GM23338 (cell line): ENCODE measurements around the gene KBTBD12. TPM values are rescaled to one million over a fixed set of nuclear protein-coding genes. Genes with fewer than 3 reads are reported as not detected.

ENCODE experiments used
- ATAC-seq: fragments of 200-7000 bp; cut with Tn5 transposase; 3 replicates; pipeline ENCODE4 v1.9.1; 2020
- DNase-seq: peaks from one replicate; pipeline ENCODE4 v3.0.0-alpha.2; 2015; ENCODE audit warnings: low spot score
- H2AFZ ChIP-seq: fragments of 200-600 bp; sonication (generic); 2 replicates; pipeline ENCODE4 v1.8.0; 2016; ENCODE audit warnings: antibody characterized with exemption, mild to moderate bottlenecking, moderate library complexity
- H3F3A ChIP-seq: fragments of 200-600 bp; sonication (generic); replicated peaks from 2 replicates; pipeline ENCODE4 v1.8.0; 2017; ENCODE audit warnings: antibody characterized with exemption, mixed run types, low read depth
- H3K27ac ChIP-seq: fragments of 200-600 bp; sonication (generic); 2 replicates; pipeline ENCODE4 v1.6.1; 2016; ENCODE audit warnings: low read depth
- H3K27me3 ChIP-seq: fragments of 200-600 bp; sonication (generic); 2 replicates; pipeline ENCODE4 v1.8.0; 2016; ENCODE audit warnings: mild to moderate bottlenecking, mixed run types, moderate library complexity; ENCODE audit not compliant: insufficient read depth
- H3K36me3 ChIP-seq: fragments of 200-600 bp; sonication (generic); 2 replicates; pipeline ENCODE4 v1.8.0; 2016; ENCODE audit warnings: mild to moderate bottlenecking; ENCODE audit not compliant: insufficient read depth
- H3K4me1 ChIP-seq: fragments of 200-600 bp; sonication (generic); 2 replicates; pipeline ENCODE4 v1.8.0; 2016; ENCODE audit warnings: mild to moderate bottlenecking, moderate library complexity; ENCODE audit not compliant: insufficient read depth
- H3K4me2 ChIP-seq: fragments of 200-600 bp; sonication (generic); 2 replicates; pipeline ENCODE4 v1.7.1; 2017; ENCODE audit warnings: mixed run types
- H3K4me3 ChIP-seq: fragments of 200-600 bp; sonication (generic); 2 replicates; pipeline ENCODE4 v1.6.1; 2016; ENCODE audit warnings: mixed run types
- H3K79me2 ChIP-seq: fragments of 200-600 bp; sonication (generic); replicated peaks from 2 replicates; pipeline ENCODE4 v1.8.0; 2017; ENCODE audit warnings: mild to moderate bottlenecking; ENCODE audit not compliant: insufficient read depth
- H3K9me2 ChIP-seq: fragments of 200-600 bp; sonication (generic); 2 replicates; pipeline ENCODE4 v1.8.0; 2017; ENCODE audit not compliant: insufficient read depth
- H4K20me1 ChIP-seq: fragments of 200-600 bp; sonication (generic); replicated peaks from 2 replicates; pipeline ENCODE4 v1.8.0; 2017; ENCODE audit warnings: mild to moderate bottlenecking; ENCODE audit not compliant: insufficient read depth
- H3K27ac Mint-ChIP-seq: 2 replicates; pipeline ENCODE4 v1.8.0; 2020; ENCODE audit warnings: inconsistent platforms, mild to moderate bottlenecking, moderate library complexity, mixed read lengths
- H3K27me3 Mint-ChIP-seq: 3 replicates; pipeline ENCODE4 v1.8.0; 2022; ENCODE audit warnings: low read depth, mild to moderate bottlenecking, moderate library complexity, mixed read lengths, inconsistent platforms; ENCODE audit not compliant: insufficient read depth, poor library complexity
- H3K36me3 Mint-ChIP-seq: 3 replicates; pipeline ENCODE4 v1.8.0; 2021; ENCODE audit warnings: low read depth, mild to moderate bottlenecking, inconsistent platforms, moderate library complexity, mixed read lengths
- H3K4me1 Mint-ChIP-seq: 3 replicates; pipeline ENCODE4 v1.8.0; 2020; ENCODE audit warnings: mild to moderate bottlenecking, inconsistent platforms, mixed read lengths
- H3K4me3 Mint-ChIP-seq: 3 replicates; pipeline ENCODE4 v1.8.0; 2021; ENCODE audit warnings: moderate library complexity, mild to moderate bottlenecking, inconsistent platforms, mixed read lengths
- H3K9me3 Mint-ChIP-seq: 3 replicates; pipeline ENCODE4 v1.8.0; 2020; ENCODE audit warnings: moderate library complexity, mild to moderate bottlenecking, inconsistent platforms, mixed read lengths
- CREB1 ChIP-seq: fragments of 250-450 bp; sonication (Bioruptor Pico); IDR thresholded peaks from 2 replicates; pipeline ENCODE4 v1.5.0; 2020; ENCODE audit warnings: low read depth, mild to moderate bottlenecking, moderate library complexity
- CTCF ChIP-seq, 2 experiments: fragments of 200-600 bp in 1 of 2; sonication (generic) in 1 of 2; conservative IDR thresholded peaks; 2 replicates each; pipeline versions ENCODE4 v1.5.1 to v1.6.1; 2016 to 2017; ENCODE audit warnings: antibody characterized with exemption in 2 of 2, low read depth in 2 of 2, mild to moderate bottlenecking in 2 of 2, moderate library complexity in 1 of 2
- EZH2 ChIP-seq: fragments of 200-600 bp; sonication (generic); IDR thresholded peaks from one replicate; pipeline ENCODE4 v1.8.0; 2017; ENCODE audit warnings: antibody characterized with exemption, mild to moderate bottlenecking, low read depth; ENCODE audit not compliant: unreplicated experiment
- EZH2phosphoT487 ChIP-seq: fragments of 200-600 bp; sonication (generic); IDR thresholded peaks from one replicate; pipeline ENCODE4 v1.8.1; 2018; ENCODE audit warnings: antibody characterized with exemption; ENCODE audit not compliant: unreplicated experiment
- JUNB ChIP-seq: IDR thresholded peaks from one replicate; pipeline ENCODE4 v1.6.1; 2016; ENCODE audit warnings: antibody characterized with exemption; ENCODE audit not compliant: unreplicated experiment
- NANOG ChIP-seq: IDR thresholded peaks from 2 replicates; pipeline ENCODE4 v1.6.1; 2016; ENCODE audit warnings: antibody characterized with exemption, borderline replicate concordance
- STAT1 ChIP-seq: IDR thresholded peaks from one replicate; pipeline ENCODE4 v1.6.1; 2016; ENCODE audit warnings: antibody characterized with exemption; ENCODE audit not compliant: unreplicated experiment
- ZNF114 ChIP-seq: fragments of 250-450 bp; sonication (Bioruptor Pico); IDR thresholded peaks from 2 replicates; pipeline ENCODE4 v1.5.0; 2020; ENCODE audit warnings: mild to moderate bottlenecking, moderate library complexity
- ZNF331 ChIP-seq: fragments of 250-450 bp; sonication (Bioruptor Pico); IDR thresholded peaks from 2 replicates; pipeline ENCODE4 v1.5.0; 2020; ENCODE audit warnings: low read depth, mild to moderate bottlenecking, moderate library complexity
- ZNF462 ChIP-seq: fragments of 250-450 bp; sonication (Bioruptor Pico); IDR thresholded peaks from 2 replicates; pipeline ENCODE4 v1.5.0; 2020; ENCODE audit warnings: mild to moderate bottlenecking, moderate library complexity
- polyA plus RNA-seq: library from polyadenylated mRNA; unstranded; fragments of >200 nt; fragmentation: Nextera tagmentation; extraction: Ambion mirVana; gene quantifications from 2 replicates; pipeline ENCODE4 v1.2.1, GENCODE V29; 2016
- total RNA-seq: library from RNA; depleted of rRNA; stranded (reverse); fragments of >200 nt; shearing (Covaris generic); gene quantifications from 2 replicates; pipeline ENCODE4 v1.2.3, GENCODE V29; 2014
- TF ChIP-seq, protein P1 (sequence below): IDR thresholded peaks from 2 replicates; pipeline ENCODE4 v1.6.1; 2016; ENCODE audit warnings: antibody characterized with exemption

The KBTBD12 gene
- total and polyA plus RNA-seq, 2 experiments from 2014 or later: 0.53 to 0.69 TPM

DNA sequence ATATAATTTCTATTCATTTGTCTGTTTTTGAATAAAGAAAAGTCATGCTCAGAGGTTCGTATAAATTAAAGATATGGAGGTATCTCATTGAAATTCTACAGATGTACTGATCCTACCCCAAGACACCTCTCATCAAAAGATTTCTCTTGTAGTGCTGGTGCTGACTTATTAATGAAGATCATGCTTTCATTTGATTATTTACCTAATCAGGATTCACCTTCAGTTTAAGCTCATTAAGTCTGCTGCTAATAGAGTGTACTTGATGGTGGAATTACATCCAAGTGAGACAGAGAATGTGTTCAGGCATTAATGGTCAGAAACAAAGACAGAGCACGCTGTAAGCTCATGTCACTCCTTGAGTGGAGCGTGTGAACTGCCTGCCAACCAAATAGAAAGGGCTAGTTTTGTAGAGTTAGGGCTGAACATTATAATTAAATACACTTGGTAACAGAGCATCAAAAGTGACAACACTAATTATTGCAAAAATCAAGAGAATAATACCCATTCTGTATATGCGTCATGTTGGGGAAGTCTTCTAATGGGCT is 45.5 kb downstream of the KBTBD12 start:
- Histone ChIP-seq H3K4me3 (no peak overlapping the region), H2AFZ (no peak overlapping the region), H3K27me3 (no peaks in the 10 kb centered on the region), H4K20me1 (no peaks in the 10 kb centered on the region), H3K4me2 (no peak overlapping the region), H3K9me2 (no peaks in the 10 kb centered on the region), H3K36me3 (no peaks in the 10 kb centered on the region), H3F3A (no peaks in the 10 kb centered on the region), H3K79me2 (no peaks in the 10 kb centered on the region), H3K27ac (no peak overlapping the region), H3K4me1 (peaks cover 6% of the 10 kb centered on the region)
- H3K27me3 Mint-ChIP-seq: no peaks in the 10 kb centered on the region
- no peaks in the 10 kb centered on the region for H3K9me3 Mint-ChIP-seq
- H3K36me3 Mint-ChIP-seq: no peaks in the 10 kb centered on the region
- no peak overlapping the region for H3K4me3 Mint-ChIP-seq
- no peak overlapping the region for H3K27ac Mint-ChIP-seq
- no peak for ATAC-seq
- DNase-seq: no peak
- no peak for TF ChIP-seq STAT1
- no peak for TF ChIP-seq ZNF114
- no peak for TF ChIP-seq CTCF (conservative IDR thresholded peaks at IDR 0.05; ENCODE audit: low read depth in 2 of 2)
- TF ChIP-seq, protein P1, sequence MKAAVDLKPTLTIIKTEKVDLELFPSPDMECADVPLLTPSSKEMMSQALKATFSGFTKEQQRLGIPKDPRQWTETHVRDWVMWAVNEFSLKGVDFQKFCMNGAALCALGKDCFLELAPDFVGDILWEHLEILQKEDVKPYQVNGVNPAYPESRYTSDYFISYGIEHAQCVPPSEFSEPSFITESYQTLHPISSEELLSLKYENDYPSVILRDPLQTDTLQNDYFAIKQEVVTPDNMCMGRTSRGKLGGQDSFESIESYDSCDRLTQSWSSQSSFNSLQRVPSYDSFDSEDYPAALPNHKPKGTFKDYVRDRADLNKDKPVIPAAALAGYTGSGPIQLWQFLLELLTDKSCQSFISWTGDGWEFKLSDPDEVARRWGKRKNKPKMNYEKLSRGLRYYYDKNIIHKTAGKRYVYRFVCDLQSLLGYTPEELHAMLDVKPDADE: no peak
- TF ChIP-seq CREB1 (CRISPR knock-in tag): no peak
- TF ChIP-seq ZNF331: no peak
- TF ChIP-seq JUNB: no peak
- TF ChIP-seq EZH2: no peak
- TF ChIP-seq EZH2phosphoT487: no peak
- TF ChIP-seq NANOG: no peak
- H3K4me1 Mint-ChIP-seq: peaks cover 10% of the 10 kb centered on the region; the same call in 2 of the 3 replicates

DNA sequence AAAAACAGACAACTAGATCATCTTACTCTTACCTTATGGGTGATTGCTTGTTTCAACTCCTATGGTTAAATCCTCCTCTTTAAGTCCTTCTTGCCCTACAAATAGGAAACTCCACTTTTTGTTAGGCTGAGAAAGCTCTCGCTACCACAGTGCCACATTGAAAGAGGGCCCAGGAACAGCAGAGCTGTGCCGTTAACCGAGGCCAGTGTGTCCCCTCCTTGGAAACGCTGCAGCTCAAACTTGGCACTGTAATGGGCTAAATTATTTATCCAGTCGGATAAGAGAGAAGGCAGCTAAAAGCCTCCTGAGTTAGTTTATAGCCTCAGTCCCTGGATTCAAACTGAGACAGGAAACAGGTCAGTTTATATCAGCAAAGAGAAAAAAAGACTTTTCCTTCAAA is 46.1 kb downstream of the KBTBD12 start:
- DNase-seq (no peak), ATAC-seq (no peak)
- peaks cover 10% of the 10 kb centered on the region; the same call in 2 of the 3 replicates for H3K4me1 Mint-ChIP-seq
- Histone ChIP-seq H3F3A (no peaks in the 10 kb centered on the region), H3K4me2 (no peak overlapping the region), H2AFZ (no peak overlapping the region), H3K9me2 (no peaks in the 10 kb centered on the region), H3K27me3 (no peaks in the 10 kb centered on the region), H3K36me3 (no peaks in the 10 kb centered on the region), H3K4me1 (peaks cover 6% of the 10 kb centered on the region), H4K20me1 (no peaks in the 10 kb centered on the region), H3K27ac (no peak overlapping the region), H3K4me3 (no peak overlapping the region), H3K79me2 (no peaks in the 10 kb centered on the region)
- no peaks in the 10 kb centered on the region for H3K27me3 Mint-ChIP-seq
- no peaks in the 10 kb centered on the region for H3K9me3 Mint-ChIP-seq
- no peak overlapping the region for H3K4me3 Mint-ChIP-seq
- H3K36me3 Mint-ChIP-seq: no peaks in the 10 kb centered on the region
- no peak overlapping the region for H3K27ac Mint-ChIP-seq
- TF ChIP-seq EZH2phosphoT487 (no peak), ZNF114 (no peak), ZNF462 (CRISPR knock-in tag) (no peak)
